ENCODE results near the gene ZNF652.

DNA sequence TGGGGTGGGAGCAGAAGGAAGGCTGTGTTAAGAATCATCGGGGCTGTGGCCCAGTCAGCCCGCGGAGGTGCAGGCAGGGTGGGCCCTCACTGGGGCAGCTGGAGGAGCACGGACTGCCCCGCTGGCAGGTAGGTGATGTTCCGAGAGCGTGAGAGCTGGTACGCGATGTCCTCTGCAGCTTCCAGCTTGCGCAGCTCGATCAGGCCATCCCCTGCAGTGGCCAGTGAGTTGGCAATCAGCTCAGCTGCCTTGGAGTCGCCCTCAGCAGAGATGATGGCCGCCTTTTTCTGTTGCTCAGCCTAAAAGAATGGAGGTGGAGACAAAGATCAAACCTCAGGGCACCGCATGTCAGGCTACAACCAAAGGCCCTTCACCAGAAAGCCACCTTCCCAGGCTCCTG lies 42.9 kb upstream of the ZNF652 start:
- no peak for TF ChIP-seq POLR2A (IDR thresholded peaks at IDR 0.05)
- TF ChIP-seq, protein P1, sequence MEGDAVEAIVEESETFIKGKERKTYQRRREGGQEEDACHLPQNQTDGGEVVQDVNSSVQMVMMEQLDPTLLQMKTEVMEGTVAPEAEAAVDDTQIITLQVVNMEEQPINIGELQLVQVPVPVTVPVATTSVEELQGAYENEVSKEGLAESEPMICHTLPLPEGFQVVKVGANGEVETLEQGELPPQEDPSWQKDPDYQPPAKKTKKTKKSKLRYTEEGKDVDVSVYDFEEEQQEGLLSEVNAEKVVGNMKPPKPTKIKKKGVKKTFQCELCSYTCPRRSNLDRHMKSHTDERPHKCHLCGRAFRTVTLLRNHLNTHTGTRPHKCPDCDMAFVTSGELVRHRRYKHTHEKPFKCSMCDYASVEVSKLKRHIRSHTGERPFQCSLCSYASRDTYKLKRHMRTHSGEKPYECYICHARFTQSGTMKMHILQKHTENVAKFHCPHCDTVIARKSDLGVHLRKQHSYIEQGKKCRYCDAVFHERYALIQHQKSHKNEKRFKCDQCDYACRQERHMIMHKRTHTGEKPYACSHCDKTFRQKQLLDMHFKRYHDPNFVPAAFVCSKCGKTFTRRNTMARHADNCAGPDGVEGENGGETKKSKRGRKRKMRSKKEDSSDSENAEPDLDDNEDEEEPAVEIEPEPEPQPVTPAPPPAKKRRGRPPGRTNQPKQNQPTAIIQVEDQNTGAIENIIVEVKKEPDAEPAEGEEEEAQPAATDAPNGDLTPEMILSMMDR (IDR thresholded peaks at IDR 0.05): no peak
